NCI-H524 (cell line): ENCODE results near the gene USP32.

Experiments used
- DNase-seq, 2 experiments: peaks; one replicate each; lab custom pipeline; 2025; lab: John Stamatoyannopoulos, UW

The USP32 gene

GRCh38 chr17:60134396-60135150, 257.4 kb downstream of the USP32 start:
- peak; percentile 42 to 63 for DNase-seq

GRCh38 chr17:60130466-60130865, 261.5 kb downstream of the USP32 start:
- no peak for DNase-seq

- DNase-seq: no peak
These were observed 262.8 kb downstream of the USP32 start for GRCh38 chr17:60129164-60129563.
